Natural killer cell (primary cell): ENCODE data around the gene RRP15. TPM values are rescaled to one million over a fixed set of nuclear protein-coding genes. Genes with fewer than 3 reads are reported as not detected.

ENCODE experiments used
- ATAC-seq, 3 donors: fragments of 150-1000 bp in 2 of 3; fragments of 200-7000 bp in 1 of 3; cut with Tn5 transposase; 1 replicate in 1 of 3; 2 replicates in 2 of 3; pipeline ENCODE4 v1.10.0; 2021; ENCODE audit warnings: mild to moderate bottlenecking in 2 of 3, moderate library complexity in 2 of 3
- DNase-seq, 2 donors: peaks; one replicate each; pipeline versions ENCODE4 v3.0.0 to v3.0.0-alpha.2; 2013 to 2021; ENCODE audit warnings: mixed read lengths in 1 of 2
- H3K27ac ChIP-seq: one replicate; pipeline ENCODE4 v1.5.1; 2013; ENCODE audit warnings: mild to moderate bottlenecking, low read length
- H3K27me3 ChIP-seq: one replicate; pipeline ENCODE4 v1.6.1; 2013; ENCODE audit warnings: low read length; ENCODE audit not compliant: control insufficient read depth, insufficient read depth
- H3K36me3 ChIP-seq: one replicate; pipeline ENCODE4 v1.6.1; 2013; ENCODE audit warnings: low read length; ENCODE audit not compliant: control insufficient read depth, insufficient read depth
- H3K4me1 ChIP-seq: one replicate; pipeline ENCODE4 v1.6.1; 2013; ENCODE audit warnings: low read length; ENCODE audit not compliant: control insufficient read depth, insufficient read depth
- H3K4me3 ChIP-seq: one replicate; pipeline ENCODE4 v1.5.1; 2013; ENCODE audit warnings: low read length
- H3K9me3 ChIP-seq: one replicate; pipeline ENCODE4 v1.6.1; 2013; ENCODE audit warnings: low read length; ENCODE audit not compliant: control insufficient read depth, insufficient read depth
- H3K27ac Mint-ChIP-seq, 2 donors: one replicate each; pipeline ENCODE4 v1.8.0; 2022; ENCODE audit warnings: mild to moderate bottlenecking in 2 of 2, mixed read lengths in 2 of 2, moderate library complexity in 1 of 2
- H3K27me3 Mint-ChIP-seq, 2 donors: one replicate each; pipeline ENCODE4 v1.8.0; 2022; ENCODE audit warnings: low read depth in 2 of 2, mixed read lengths in 2 of 2
- H3K36me3 Mint-ChIP-seq: one replicate; pipeline ENCODE4 v1.8.0; 2022; ENCODE audit warnings: mixed read lengths
- H3K4me1 Mint-ChIP-seq, 2 donors: one replicate each; pipeline ENCODE4 v1.8.0; 2022; ENCODE audit warnings: mixed read lengths in 2 of 2
- H3K4me3 Mint-ChIP-seq: one replicate; pipeline ENCODE4 v1.8.0; 2022; ENCODE audit warnings: mild to moderate bottlenecking, moderate library complexity, mixed read lengths
- H3K9me3 Mint-ChIP-seq, 2 donors: one replicate each; pipeline ENCODE4 v1.8.0; 2022; ENCODE audit warnings: mixed read lengths in 2 of 2
- WGBS: methylation state at CpG from one replicate; pipeline ENCODE4 v1.1.7; 2013; ENCODE audit warnings: missing lambda C conversion rate; ENCODE audit not compliant: insufficient coverage; 5-methylcytosine and 5-hydroxymethylcytosine counted together
- intact Hi-C: fragments of 100-400 bp; cut with micrococcal nuclease; formaldehyde crosslinking; loops from one replicate; pipeline ENCODE4 v1.14.2; 2022
- total RNA-seq, 4 donors: library from RNA; stranded (reverse); fragments of 120-200 nt in 1 of 4; gene quantifications; one replicate each; pipeline versions ENCODE4 v1.2.3 to v1.2.4, GENCODE V29; 2013 to 2022
- TF ChIP-seq, protein P1 (sequence below): fragments of 200-600 bp; IDR thresholded peaks from one replicate; pipeline ENCODE4 v1.8.0; 2022; ENCODE audit warnings: antibody characterized with exemption

The RRP15 gene
- total RNA-seq, 3 donors from 2014 or later (not counting 1 experiment from before 2014, with no cell fraction given), result 9.2 to 15.3 (median 13.3) TPM

GRCh38 chr1:218369688-218370511 lies 84.8 kb downstream of the RRP15 start:
- H3K4me3 ChIP-seq, result no peak overlapping the region
- no peak overlapping the region for H3K27ac ChIP-seq
- no peaks in the 10 kb centered on the region for H3K9me3 ChIP-seq
- no peaks in the 10 kb centered on the region for H3K36me3 Mint-ChIP-seq
- no peaks in the 10 kb centered on the region for H3K9me3 Mint-ChIP-seq
- no peaks in the 10 kb centered on the region for H3K4me1 Mint-ChIP-seq
- TF ChIP-seq, protein P1, sequence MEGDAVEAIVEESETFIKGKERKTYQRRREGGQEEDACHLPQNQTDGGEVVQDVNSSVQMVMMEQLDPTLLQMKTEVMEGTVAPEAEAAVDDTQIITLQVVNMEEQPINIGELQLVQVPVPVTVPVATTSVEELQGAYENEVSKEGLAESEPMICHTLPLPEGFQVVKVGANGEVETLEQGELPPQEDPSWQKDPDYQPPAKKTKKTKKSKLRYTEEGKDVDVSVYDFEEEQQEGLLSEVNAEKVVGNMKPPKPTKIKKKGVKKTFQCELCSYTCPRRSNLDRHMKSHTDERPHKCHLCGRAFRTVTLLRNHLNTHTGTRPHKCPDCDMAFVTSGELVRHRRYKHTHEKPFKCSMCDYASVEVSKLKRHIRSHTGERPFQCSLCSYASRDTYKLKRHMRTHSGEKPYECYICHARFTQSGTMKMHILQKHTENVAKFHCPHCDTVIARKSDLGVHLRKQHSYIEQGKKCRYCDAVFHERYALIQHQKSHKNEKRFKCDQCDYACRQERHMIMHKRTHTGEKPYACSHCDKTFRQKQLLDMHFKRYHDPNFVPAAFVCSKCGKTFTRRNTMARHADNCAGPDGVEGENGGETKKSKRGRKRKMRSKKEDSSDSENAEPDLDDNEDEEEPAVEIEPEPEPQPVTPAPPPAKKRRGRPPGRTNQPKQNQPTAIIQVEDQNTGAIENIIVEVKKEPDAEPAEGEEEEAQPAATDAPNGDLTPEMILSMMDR, result no peak
- H3K36me3 ChIP-seq, result no peaks in the 10 kb centered on the region
- DNase-seq (no peak), ATAC-seq (no peak)
- H3K27me3 Mint-ChIP-seq, result peaks cover 0 to 1% of the 10 kb centered on the region in 2 donors
- no peaks in the 10 kb centered on the region for H3K27me3 ChIP-seq
- H3K4me3 Mint-ChIP-seq, result no peak overlapping the region
- H3K27ac Mint-ChIP-seq, result no peak overlapping the region
- intact Hi-C loops, result no loop called here
- no peaks in the 10 kb centered on the region for H3K4me1 ChIP-seq
- WGBS, result 91% methylated on average over 2 of the region's 2 CpGs

DNA sequence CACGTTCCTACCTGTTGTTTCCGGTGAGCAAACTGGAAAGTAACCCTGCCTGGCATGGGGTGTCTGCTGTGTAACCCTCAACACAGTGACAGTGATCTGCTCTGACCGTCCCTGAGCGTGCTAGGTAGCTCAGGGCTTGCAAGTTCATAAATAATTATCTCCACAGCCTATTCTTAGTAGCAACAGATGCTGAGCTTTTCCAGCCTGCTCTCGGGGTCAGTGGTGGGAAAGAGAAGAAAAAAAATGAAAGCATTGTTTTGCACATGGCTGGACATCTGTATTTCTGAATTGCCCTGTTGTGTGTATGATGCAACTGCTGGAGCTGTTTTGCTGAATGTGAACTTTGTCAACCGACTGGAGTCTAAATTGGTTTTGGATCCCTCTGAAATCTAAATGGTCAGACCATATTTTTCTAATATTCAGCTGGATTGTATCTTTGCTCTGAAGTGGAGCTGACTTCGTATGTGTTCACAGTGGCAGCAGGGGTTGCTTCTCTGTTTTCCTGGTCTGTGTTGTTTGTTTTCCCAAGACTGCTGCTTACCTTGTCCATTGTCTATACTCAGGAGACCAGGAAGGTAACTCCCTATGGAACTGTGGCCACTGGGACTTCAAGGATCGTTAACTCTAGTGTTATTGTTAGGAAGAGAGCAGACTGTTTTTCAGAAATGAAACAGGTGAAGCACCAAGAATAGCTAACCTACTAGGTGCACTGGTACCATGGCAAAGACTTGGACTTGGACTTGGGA lies 87.0 kb downstream of the RRP15 start:
- no peak for ATAC-seq
- peaks cover 0 to 8% of the 10 kb centered on the region in 2 donors for H3K27me3 Mint-ChIP-seq
- 84% methylated on average over 8 of the region's 8 CpGs for WGBS

GRCh38 chr1:218374401-218375353 lies 89.6 kb downstream of the RRP15 start:
- H3K4me1 ChIP-seq, result peaks cover 4% of the 10 kb centered on the region

More for the DNA sequence above, 87.0 kb downstream of the RRP15 start:
- Mint-ChIP-seq H3K27ac (no peak overlapping the region), H3K9me3 (no peaks in the 10 kb centered on the region), H3K4me3 (no peak overlapping the region), H3K36me3 (no peaks in the 10 kb centered on the region), H3K4me1 (peaks cover under 1 to 1% of the 10 kb centered on the region in 2 donors)
- intact Hi-C loops, result no loop called here
- no peaks in the 10 kb centered on the region for H3K27me3 ChIP-seq
- no peaks in the 10 kb centered on the region for H3K36me3 ChIP-seq
- no peak for DNase-seq
- H3K9me3 ChIP-seq, result no peaks in the 10 kb centered on the region
- H3K4me1 ChIP-seq, result no peaks in the 10 kb centered on the region
- H3K4me3 ChIP-seq, result no peak overlapping the region
- TF ChIP-seq, protein P1, result no peak
- no peak overlapping the region for H3K27ac ChIP-seq

More at GRCh38 chr1:218374401-218375353, 89.6 kb downstream of the RRP15 start:
- H3K9me3 ChIP-seq, result no peaks in the 10 kb centered on the region
- Mint-ChIP-seq H3K4me1 (peaks cover 8% of the 10 kb centered on the region in 2 donors), H3K4me3 (no peak overlapping the region), H3K9me3 (no peaks in the 10 kb centered on the region), H3K27me3 (peaks cover 0 to 8% of the 10 kb centered on the region in 2 donors), H3K27ac (no peak overlapping the region), H3K36me3 (no peaks in the 10 kb centered on the region)
- H3K27me3 ChIP-seq, result no peaks in the 10 kb centered on the region
- DNase-seq (no peak), ATAC-seq (no peak)
- H3K27ac ChIP-seq, result no peak overlapping the region
- intact Hi-C loops, result no loop called here
- no peaks in the 10 kb centered on the region for H3K36me3 ChIP-seq
- no peak overlapping the region for H3K4me3 ChIP-seq
- TF ChIP-seq, protein P1, result no peak
- 93% methylated on average over 5 of the region's 7 CpGs for WGBS
